K562 (cell line): ENCODE data around the gene HES6. TPM values are rescaled to one million over a fixed set of nuclear protein-coding genes. Genes with fewer than 3 reads are reported as not detected.

ENCODE experiments used
- ATAC-seq: fragments of 200-7000 bp; cut with Tn5 transposase; 3 replicates; pipeline ENCODE4 v1.9.1; 2020; ENCODE audit warnings: moderate library complexity
- BruUV-seq: library from RNA; stranded (reverse); fragments of 400-500 nt; replicated peaks from 2 replicates; lab custom pipeline; 2021; lab: Mats Ljungman, UMichigan
- CTCF ChIA-PET: fragments of 300-600 bp; formaldehyde crosslinking; extraction: SDS; loops from one replicate; lab custom pipeline; 2021; ENCODE audit warnings: low intra/inter-chr PET ratio; lab: Yijun Ruan, JAX
- POLR2A ChIA-PET: fragments of 300-600, 350-650 bp; sonication (Branson Sonifier 250); formaldehyde crosslinking; extraction: SDS; loops from one replicate; lab custom pipeline; 2021; ENCODE audit warnings: antibody characterized with exemption, inconsistent platforms; lab: Yijun Ruan, JAX
- DNase-seq, 4 experiments: peaks; one replicate each; pipeline versions ENCODE4 v3.0.0 to v3.0.0-alpha.2; 2011 to 2018; ENCODE audit warnings: low spot score in 3 of 4, mixed read lengths in 3 of 4; ENCODE audit errors: extremely low read depth in 1 of 4
- FAIRE-seq: peaks from 2 replicates; lab custom pipeline; 2011; peaks lifted over from hg19 to GRCh38; lab: Jason Lieb, UNC
- H2AFZ ChIP-seq: 2 replicates; pipeline ENCODE4 v1.6.0; 2011; ENCODE audit warnings: low read depth, low read length, control low read depth, inconsistent platforms
- H3K27ac ChIP-seq: fragments of 200-600 bp; 3 replicates; pipeline ENCODE4 v1.8.0; 2011; ENCODE audit warnings: low read depth, mild to moderate bottlenecking, control low read depth, inconsistent platforms, low read length, moderate library complexity, mixed read lengths; ENCODE audit errors: extremely low read depth
- H3K27me3 ChIP-seq, 2 experiments: fragments of 300-600 bp in 1 of 2; 2 replicates in 1 of 2; 3 replicates in 1 of 2; pipeline versions ENCODE4 v1.6.0 to v1.8.0; 2011; ENCODE audit warnings: inconsistent platforms in 2 of 2, low read length in 2 of 2, mild to moderate bottlenecking in 1 of 2, mixed read lengths in 1 of 2, moderate library complexity in 1 of 2; ENCODE audit not compliant: control insufficient read depth in 2 of 2, insufficient read depth in 2 of 2
- H3K36me3 ChIP-seq: fragments of 300-600 bp; 3 replicates; pipeline ENCODE4 v1.8.0; 2011; ENCODE audit warnings: mild to moderate bottlenecking, low read length, inconsistent platforms; ENCODE audit not compliant: control insufficient read depth, insufficient read depth
- H3K4me1 ChIP-seq, 2 experiments: fragments of 200-600 bp in 1 of 2; replicated peaks in 1 of 2; 2 replicates in 1 of 2; 3 replicates in 1 of 2; pipeline versions ENCODE4 v1.5.1 to v1.8.0; 2011; ENCODE audit warnings: inconsistent platforms in 2 of 2, low read length in 2 of 2, mild to moderate bottlenecking in 1 of 2, mixed read lengths in 1 of 2, moderate library complexity in 1 of 2; ENCODE audit not compliant: control insufficient read depth in 2 of 2, insufficient read depth in 2 of 2
- H3K4me2 ChIP-seq: 2 replicates; pipeline ENCODE4 v1.6.1; 2011; ENCODE audit warnings: low read length, control low read depth, inconsistent platforms, mixed read lengths; ENCODE audit not compliant: insufficient read depth
- H3K4me3 ChIP-seq: fragments of 200-600 bp; sonication (generic), shearing (Covaris generic); 2 replicates; pipeline ENCODE4 v1.5.1; 2016; ENCODE audit warnings: control low read depth, inconsistent platforms
- H3K79me2 ChIP-seq: fragments of 200-600 bp; 3 replicates; pipeline ENCODE4 v1.8.0; 2011; ENCODE audit warnings: low read length, inconsistent platforms; ENCODE audit not compliant: control insufficient read depth, insufficient read depth
- H3K9ac ChIP-seq, 2 experiments: 2 replicates each; pipeline versions ENCODE4 v1.6.0 to v1.6.1; 2011; ENCODE audit warnings: low read depth in 2 of 2, low read length in 2 of 2, control low read depth in 1 of 2, inconsistent platforms in 1 of 2, mild to moderate bottlenecking in 1 of 2, mixed read lengths in 1 of 2; ENCODE audit not compliant: insufficient read depth in 1 of 2
- H3K9me1 ChIP-seq: one replicate; pipeline ENCODE4 v1.6.0; 2011; ENCODE audit warnings: inconsistent platforms, mild to moderate bottlenecking, low read length, moderate library complexity; ENCODE audit not compliant: control insufficient read depth, insufficient read depth
- H3K9me3 ChIP-seq: replicated peaks from 2 replicates; pipeline ENCODE4 v1.5.1; 2011; ENCODE audit warnings: low read depth, low read length, inconsistent platforms; ENCODE audit not compliant: control insufficient read depth, insufficient read depth
- H4K20me1 ChIP-seq: replicated peaks from 2 replicates; pipeline ENCODE4 v1.6.1; 2011; ENCODE audit warnings: low read length, inconsistent platforms, mixed read lengths; ENCODE audit not compliant: control insufficient read depth, insufficient read depth
- BCOR ChIP-seq: fragments of 450-650 bp; IDR thresholded peaks from 2 replicates; pipeline ENCODE4 v1.6.1; 2016
- CAMTA2 ChIP-seq: fragments of 250-450 bp; sonication (Bioruptor Pico); conservative IDR thresholded peaks from 2 replicates; pipeline ENCODE4 v1.5.1; 2022
- FOSL1 ChIP-seq: fragments of 200-800 bp; sonication (Bioruptor generic); conservative IDR thresholded peaks from 2 replicates; pipeline ENCODE4 v1.6.1; 2016; ENCODE audit warnings: missing genetic modification characterization, missing compliant biosample characterization
- GATA2 ChIP-seq: sonication (generic); formaldehyde crosslinking; IDR thresholded peaks from 2 replicates; pipeline ENCODE4 v1.4.0; 2020; ENCODE audit warnings: mild to moderate bottlenecking, missing genetic modification reagents
- PHB2 ChIP-seq: fragments of 450-650 bp; IDR thresholded peaks from 2 replicates; pipeline ENCODE4 v1.6.1; 2017; ENCODE audit warnings: low read depth
- POLR2AphosphoS2 ChIP-seq: IDR thresholded peaks from 2 replicates; pipeline ENCODE4 v1.6.1; 2012; ENCODE audit warnings: low read length, improper control_type of control experiment
- SMAD4 ChIP-seq: fragments of 250-450 bp; sonication (Bioruptor Pico); conservative IDR thresholded peaks from 2 replicates; pipeline ENCODE4 v1.8.0; 2021; ENCODE audit warnings: inconsistent platforms, mild to moderate bottlenecking, moderate library complexity
- THAP7 ChIP-seq: fragments of 250-450 bp; sonication (Bioruptor Pico); IDR thresholded peaks from 2 replicates; pipeline ENCODE4 v1.5.0; 2021
- ZEB2 ChIP-seq: fragments of 450-650 bp; IDR thresholded peaks from 2 replicates; pipeline ENCODE4 v1.6.1; 2016
- ZNF146 ChIP-seq: IDR thresholded peaks from one replicate; pipeline ENCODE4 v1.6.1; 2018; ENCODE audit warnings: missing compliant biosample characterization; ENCODE audit not compliant: unreplicated experiment
- ZNF274 ChIP-seq: IDR thresholded peaks from 2 replicates; pipeline ENCODE4 v1.6.1; 2011; ENCODE audit warnings: low read depth, mild to moderate bottlenecking, low read length, moderate library complexity, borderline replicate concordance
- ZNF717 ChIP-seq: fragments of 250-450 bp; sonication (Bioruptor Pico); IDR thresholded peaks from 2 replicates; pipeline ENCODE4 v1.5.0; 2021
- ZNF79 ChIP-seq: fragments of 250-450 bp; sonication (Bioruptor Pico); IDR thresholded peaks from 2 replicates; pipeline ENCODE4 v1.4.0; 2020; ENCODE audit warnings: low read depth, mild to moderate bottlenecking, moderate library complexity
- WGBS: fragments of 100-300 bp; shearing (Covaris generic); methylation state at CpG from one replicate; pipeline ENCODE4 v1.1.6; 2016; ENCODE audit warnings: low coverage, mixed read lengths; ENCODE audit not compliant: insufficient coverage; ENCODE audit errors: missing lambda C conversion rate; 5-methylcytosine and 5-hydroxymethylcytosine counted together
- in situ Hi-C: fragments of 300-500 bp; cut with MboI; formaldehyde crosslinking; loops from 4 replicates; pipeline ENCODE4 v1.15.0; 2018; ENCODE audit warnings: inconsistent platforms, mixed read lengths
- intact Hi-C: fragments of 100-400 bp; cut with micrococcal nuclease; formaldehyde crosslinking; loops from 2 replicates; pipeline ENCODE4 v1.14.2; 2022
- polyA plus RNA-seq, 8 experiments: library from polyadenylated mRNA; depleted of rRNA in 4 of 8; stranded (reverse) in 5 of 8; unstranded in 3 of 8; fragments of >200 nt; fragmentation: Nextera tagmentation in 2 of 8; fragmentation: Illumina TruSeq in 1 of 8; extraction: Ambion mirVana in 2 of 8; extraction: Trizol in 1 of 8; gene quantifications; 2 replicates each; pipeline versions ENCODE4 v1.2.1 to v1.2.3, GENCODE V29; 2011 to 2014; ENCODE audit warnings: inconsistent platforms in 1 of 8, missing spikeins in 1 of 8
- total RNA-seq, 7 experiments: library from RNA; depleted of rRNA in 6 of 7; stranded (reverse); fragments of >200 nt in 6 of 7; fragmentation: Illumina TruSeq in 2 of 7; extraction: Trizol in 2 of 7; gene quantifications; 2 replicates each; pipeline versions ENCODE4 v1.2.1 to v1.2.3, GENCODE V29; 2011 to 2021; ENCODE audit warnings: low replicate concordance in 1 of 7
- TF ChIP-seq, protein P1 (sequence below): fragments of 450-650 bp; IDR thresholded peaks from 2 replicates; pipeline ENCODE4 v1.7.0; 2016; ENCODE audit warnings: borderline replicate concordance
- TF ChIP-seq, protein P2 (sequence below): fragments of 150-350 bp; conservative IDR thresholded peaks from 2 replicates; pipeline ENCODE4 v1.6.1; 2014; ENCODE audit warnings: low read length
- TF ChIP-seq, protein P3 (sequence below): sonication (generic); formaldehyde crosslinking; IDR thresholded peaks from 2 replicates; pipeline ENCODE4 v1.8.0; 2022; ENCODE audit warnings: mild to moderate bottlenecking, missing genetic modification reagents

The HES6 gene
- total and polyA plus RNA-seq, 9 of the 15 experiments (the other 6 are each of a cell fraction or from before 2014, with no cell fraction given), result 6.2 to 133 (median 29.2) TPM

DNA sequence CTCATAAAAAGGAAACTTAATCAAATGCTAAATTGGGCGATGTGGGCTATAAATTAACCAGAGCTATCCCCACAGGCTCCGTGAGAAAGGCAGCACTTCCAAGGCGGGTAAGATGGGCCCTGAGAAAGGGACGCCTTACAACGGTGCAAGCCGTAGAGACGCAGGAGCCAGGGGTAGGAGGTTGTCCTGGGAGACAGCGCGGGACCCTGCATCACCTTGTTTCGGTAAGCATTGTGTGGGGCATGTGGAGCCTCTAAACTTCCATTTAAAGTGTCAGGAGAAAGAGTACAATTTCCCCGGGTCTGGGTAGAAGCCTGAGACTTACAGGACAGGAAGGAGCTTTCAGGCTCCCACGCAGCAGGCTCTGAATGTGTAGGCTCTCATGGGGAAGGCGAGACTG, 49.7 kb upstream of the HES6 start:
- ATAC-seq (no peak), FAIRE-seq (no peak), DNase-seq (peak in 1 of 4 experiments; percentile 9)
- 61% methylated on average over 10 of the region's 13 CpGs for WGBS
- Histone ChIP-seq H3K9me1 (peaks cover 5% of the 10 kb centered on the region), H4K20me1 (no peaks in the 10 kb centered on the region; the same call in 1 of the 2 replicates), H3K79me2 (peaks cover 36% of the 10 kb centered on the region), H3K36me3 (peaks cover 5% of the 10 kb centered on the region; the same call in 1 of the 3 replicates), H3K9ac (peak overlapping the region; percentile 83 to 97), H3K27me3 (peaks cover 0 to 3% of the 10 kb centered on the region in 2 experiments; a peak in 2 of 5 replicates), H3K27ac (peak overlapping the region; percentile 84; the same call in 1 of the 3 replicates), H3K9me3 (no peaks in the 10 kb centered on the region), H3K4me3 (peak overlapping the region; percentile 71; the same call in 1 of the 2 replicates), H3K4me2 (peak overlapping the region; percentile 68), H3K4me1 (peaks cover 3 to 28% of the 10 kb centered on the region in 2 experiments; a peak in 4 of 5 replicates), H2AFZ (peak overlapping the region; percentile 90)
- BruUV-seq, result no TSS peak
- intact Hi-C loops (no loop called here), in situ Hi-C loops (no loop called here)
- CTCF ChIA-PET, result no interaction called here
- POLR2A ChIA-PET, result interaction anchor here (0.6 to 1.9 kb wide), 2 partner anchors 10 to 197 kb away, joined by 3 to 4 read pairs; no protein-coding TSS in a partner anchor
- TF ChIP-seq FOSL1 (no peak), SMAD4 (CRISPR knock-in tag) (no peak), GATA2 (CRISPR knock-in tag) (no peak), PHB2 (no peak), ZNF717 (no peak), ZNF274 (no peak), CAMTA2 (CRISPR knock-in tag) (no peak), ZNF79 (CRISPR knock-in tag) (no peak), BCOR (no peak), ZEB2 (no peak), THAP7 (CRISPR knock-in tag) (no peak), ZNF146 (CRISPR knock-in tag) (no peak), POLR2AphosphoS2 (no peak)
- TF ChIP-seq, protein P1, sequence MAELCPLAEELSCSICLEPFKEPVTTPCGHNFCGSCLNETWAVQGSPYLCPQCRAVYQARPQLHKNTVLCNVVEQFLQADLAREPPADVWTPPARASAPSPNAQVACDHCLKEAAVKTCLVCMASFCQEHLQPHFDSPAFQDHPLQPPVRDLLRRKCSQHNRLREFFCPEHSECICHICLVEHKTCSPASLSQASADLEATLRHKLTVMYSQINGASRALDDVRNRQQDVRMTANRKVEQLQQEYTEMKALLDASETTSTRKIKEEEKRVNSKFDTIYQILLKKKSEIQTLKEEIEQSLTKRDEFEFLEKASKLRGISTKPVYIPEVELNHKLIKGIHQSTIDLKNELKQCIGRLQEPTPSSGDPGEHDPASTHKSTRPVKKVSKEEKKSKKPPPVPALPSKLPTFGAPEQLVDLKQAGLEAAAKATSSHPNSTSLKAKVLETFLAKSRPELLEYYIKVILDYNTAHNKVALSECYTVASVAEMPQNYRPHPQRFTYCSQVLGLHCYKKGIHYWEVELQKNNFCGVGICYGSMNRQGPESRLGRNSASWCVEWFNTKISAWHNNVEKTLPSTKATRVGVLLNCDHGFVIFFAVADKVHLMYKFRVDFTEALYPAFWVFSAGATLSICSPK, result no peak
- TF ChIP-seq, protein P2, sequence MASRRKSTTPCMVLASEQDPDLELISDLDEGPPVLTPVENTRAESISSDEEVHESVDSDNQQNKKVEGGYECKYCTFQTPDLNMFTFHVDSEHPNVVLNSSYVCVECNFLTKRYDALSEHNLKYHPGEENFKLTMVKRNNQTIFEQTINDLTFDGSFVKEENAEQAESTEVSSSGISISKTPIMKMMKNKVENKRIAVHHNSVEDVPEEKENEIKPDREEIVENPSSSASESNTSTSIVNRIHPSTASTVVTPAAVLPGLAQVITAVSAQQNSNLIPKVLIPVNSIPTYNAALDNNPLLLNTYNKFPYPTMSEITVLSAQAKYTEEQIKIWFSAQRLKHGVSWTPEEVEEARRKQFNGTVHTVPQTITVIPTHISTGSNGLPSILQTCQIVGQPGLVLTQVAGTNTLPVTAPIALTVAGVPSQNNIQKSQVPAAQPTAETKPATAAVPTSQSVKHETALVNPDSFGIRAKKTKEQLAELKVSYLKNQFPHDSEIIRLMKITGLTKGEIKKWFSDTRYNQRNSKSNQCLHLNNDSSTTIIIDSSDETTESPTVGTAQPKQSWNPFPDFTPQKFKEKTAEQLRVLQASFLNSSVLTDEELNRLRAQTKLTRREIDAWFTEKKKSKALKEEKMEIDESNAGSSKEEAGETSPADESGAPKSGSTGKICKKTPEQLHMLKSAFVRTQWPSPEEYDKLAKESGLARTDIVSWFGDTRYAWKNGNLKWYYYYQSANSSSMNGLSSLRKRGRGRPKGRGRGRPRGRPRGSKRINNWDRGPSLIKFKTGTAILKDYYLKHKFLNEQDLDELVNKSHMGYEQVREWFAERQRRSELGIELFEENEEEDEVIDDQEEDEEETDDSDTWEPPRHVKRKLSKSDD, result no peak
- TF ChIP-seq, protein P3, sequence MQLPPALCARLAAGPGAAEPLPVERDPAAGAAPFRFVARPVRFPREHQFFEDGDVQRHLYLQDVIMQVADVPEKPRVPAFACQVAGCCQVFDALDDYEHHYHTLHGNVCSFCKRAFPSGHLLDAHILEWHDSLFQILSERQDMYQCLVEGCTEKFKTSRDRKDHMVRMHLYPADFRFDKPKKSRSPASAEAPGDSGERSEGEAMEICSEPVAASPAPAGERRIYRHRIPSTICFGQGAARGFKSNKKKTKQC (CRISPR knock-in tag), result no peak
